Keratinocyte (primary cell): ENCODE measurements around the gene SLIT3. TPM values are rescaled to one million over a fixed set of nuclear protein-coding genes. Genes with fewer than 3 reads are reported as not detected.

ENCODE experiments used
- DNase-seq: peaks from one replicate; pipeline ENCODE4 v3.0.0-alpha.2; 2011; ENCODE audit warnings: low read depth, missing footprints, low spot score
- FAIRE-seq: peaks from 2 replicates; lab custom pipeline; 2011; peaks lifted over from hg19 to GRCh38; lab: Jason Lieb, UNC
- H2AFZ ChIP-seq: 2 replicates; pipeline ENCODE4 v1.6.0; 2012; ENCODE audit warnings: low read length, control low read depth, inconsistent platforms; ENCODE audit not compliant: control insufficient read depth
- H3K27ac ChIP-seq: 2 replicates; pipeline ENCODE4 v1.5.1; 2011; ENCODE audit warnings: low read length; ENCODE audit not compliant: control insufficient read depth, insufficient read depth
- H3K27me3 ChIP-seq: 3 replicates; pipeline ENCODE4 v1.6.0; 2011; ENCODE audit warnings: low read length; ENCODE audit not compliant: control insufficient read depth, insufficient read depth; ENCODE audit errors: extremely low read depth
- H3K36me3 ChIP-seq, 2 experiments: 2 replicates in 1 of 2; 3 replicates in 1 of 2; pipeline ENCODE4 v1.5.1; 2011; ENCODE audit warnings: low read length in 2 of 2, mild to moderate bottlenecking in 1 of 2; ENCODE audit not compliant: control insufficient read depth in 2 of 2, insufficient read depth in 2 of 2; ENCODE audit errors: extremely low read depth in 1 of 2
- H3K4me1 ChIP-seq: 3 replicates; pipeline ENCODE4 v1.5.1; 2011; ENCODE audit warnings: low read length; ENCODE audit not compliant: control insufficient read depth, insufficient read depth; ENCODE audit errors: extremely low read depth
- H3K4me2 ChIP-seq: 3 replicates; pipeline ENCODE4 v1.6.0; 2011; ENCODE audit warnings: low read depth, low read length; ENCODE audit not compliant: control insufficient read depth, insufficient read depth; ENCODE audit errors: extremely low read depth
- H3K4me3 ChIP-seq, 3 experiments: fragments of 200-600 bp in 1 of 3; sonication (generic) in 1 of 3; 2 replicates in 2 of 3; 3 replicates in 1 of 3; pipeline ENCODE4 v1.5.1; 2011 to 2016; ENCODE audit warnings: low read length in 3 of 3, mild to moderate bottlenecking in 3 of 3, control low read depth in 2 of 3, inconsistent platforms in 1 of 3, low read depth in 1 of 3, mixed read lengths in 1 of 3, mixed run types in 1 of 3, moderate library complexity in 1 of 3; ENCODE audit not compliant: control insufficient read depth in 2 of 3, insufficient read depth in 2 of 3; ENCODE audit errors: extremely low read depth in 1 of 3
- H3K79me2 ChIP-seq: 2 replicates; pipeline ENCODE4 v1.6.0; 2012; ENCODE audit warnings: low read length; ENCODE audit not compliant: control insufficient read depth, insufficient read depth
- H3K9ac ChIP-seq: 3 replicates; pipeline ENCODE4 v1.6.0; 2011; ENCODE audit warnings: low read length; ENCODE audit not compliant: control insufficient read depth, insufficient read depth; ENCODE audit errors: extremely low read depth
- H3K9me1 ChIP-seq: 3 replicates; pipeline ENCODE4 v1.6.0; 2011; ENCODE audit warnings: low read length; ENCODE audit not compliant: control insufficient read depth, insufficient read depth; ENCODE audit errors: extremely low read depth
- H3K9me3 ChIP-seq: 2 replicates; pipeline ENCODE4 v1.5.1; 2012; ENCODE audit warnings: low read depth, low read length; ENCODE audit not compliant: control insufficient read depth
- H4K20me1 ChIP-seq: 3 replicates; pipeline ENCODE4 v1.6.0; 2011; ENCODE audit warnings: low read length; ENCODE audit not compliant: control insufficient read depth, insufficient read depth; ENCODE audit errors: extremely low read depth
- CTCF ChIP-seq, 3 experiments: IDR thresholded peaks in 1 of 3; conservative IDR thresholded peaks in 1 of 3; optimal IDR thresholded peaks in 1 of 3; 2 replicates in 2 of 3; 3 replicates in 1 of 3; pipeline versions ENCODE3 to v1.5.1; 2011; ENCODE audit warnings: low read length in 3 of 3, mild to moderate bottlenecking in 3 of 3, moderate library complexity in 2 of 3, control low read depth in 1 of 3, inconsistent platforms in 1 of 3; ENCODE audit not compliant: insufficient read depth in 2 of 3; ENCODE audit errors: extremely low read depth in 1 of 3
- EZH2 ChIP-seq: IDR thresholded peaks from one replicate; pipeline ENCODE4 v1.6.1; 2012; ENCODE audit warnings: inconsistent platforms, mild to moderate bottlenecking, low read length, moderate library complexity
- dilution Hi-C: fragments of 300-500 bp; cut with MboI; formaldehyde crosslinking; loops from one replicate; pipeline ENCODE4 v1.7.0; 2020; ENCODE audit warnings: low sequenced_read_pairs; ENCODE audit not compliant: extremely low pct_ligation_motif_present
- polyA plus RNA-seq, 5 experiments: library from polyadenylated mRNA; depleted of rRNA in 3 of 5; stranded (reverse) in 3 of 5; stranded (forward) in 1 of 5; unstranded in 1 of 5; fragments of >200 nt; gene quantifications; 1 replicate in 1 of 5; 2 replicates in 3 of 5; 3 replicates in 1 of 5; pipeline versions ENCODE4 v1.2.1 to v1.2.3, GENCODE V29; 2011 to 2012; ENCODE audit warnings: missing spikeins in 2 of 5, low read depth in 1 of 5, low replicate concordance in 1 of 5

SLIT3 gene
- polyA plus RNA-seq, 1 donor (not counting 4 experiments of a cell fraction or from before 2014, with no cell fraction given): 2.4 TPM

DNA sequence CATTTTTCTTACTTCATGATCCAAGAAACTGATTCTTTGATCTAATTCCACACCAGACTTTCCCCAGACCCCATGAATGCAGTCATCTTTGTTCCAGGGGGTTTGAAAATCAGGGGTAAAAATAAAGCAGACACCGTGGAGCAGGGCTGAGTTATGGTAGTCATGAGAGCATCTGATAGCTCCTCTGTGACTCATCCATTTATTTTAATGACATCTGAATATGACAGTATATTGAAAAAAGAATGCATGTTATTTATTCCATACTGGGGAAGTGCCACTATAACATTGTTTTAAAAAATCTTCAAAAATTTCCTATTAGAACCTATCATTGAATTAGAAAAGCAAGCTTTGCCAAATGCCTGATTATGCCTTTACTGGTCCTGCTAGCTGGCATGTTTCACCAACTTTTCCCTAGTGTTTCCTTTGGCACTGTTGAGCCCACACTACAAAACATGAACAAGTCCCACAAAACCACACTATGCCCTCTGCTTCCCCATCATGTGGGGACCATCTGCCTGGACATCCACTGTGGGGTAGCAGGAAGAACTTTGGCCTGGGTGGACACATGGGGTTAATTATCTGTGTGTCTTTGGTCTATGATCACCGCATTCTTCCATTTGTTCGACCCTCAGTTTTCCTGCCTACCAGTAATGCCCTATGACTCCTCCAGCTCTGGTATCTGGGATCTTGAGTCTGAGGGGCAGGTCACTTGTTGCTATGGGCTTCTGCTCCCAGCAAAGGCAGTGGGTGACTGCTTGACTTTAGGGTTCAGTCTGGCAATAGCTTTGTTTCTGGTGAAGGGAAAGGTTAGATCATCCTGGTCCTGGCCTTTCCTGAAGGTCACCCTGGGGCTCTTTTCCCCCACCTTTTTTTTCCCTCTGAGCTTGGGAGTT is 639.1 kb downstream of the SLIT3 start:
- Histone ChIP-seq H3K4me1 (peaks cover 12% of the 10 kb centered on the region), H3K27me3 (no peaks in the 10 kb centered on the region), H3K79me2 (no peaks in the 10 kb centered on the region), H4K20me1 (no peaks in the 10 kb centered on the region), H3K9ac (no peak overlapping the region), H3K4me2 (no peak overlapping the region), H3K9me1 (no peaks in the 10 kb centered on the region), H3K36me3 (no peaks in the 10 kb centered on the region), H3K4me3 (no peak overlapping the region), H3K9me3 (no peaks in the 10 kb centered on the region), H2AFZ (no peak overlapping the region), H3K27ac (no peak overlapping the region)
- no peak for DNase-seq
- FAIRE-seq: no peak
- TF ChIP-seq EZH2 (no peak), CTCF (optimal IDR thresholded peaks at IDR 0.05 in 1 of 3, IDR thresholded peaks at IDR 0.05 in 1 of 3, conservative IDR thresholded peaks at IDR 0.05 in 1 of 3; ENCODE audit: extremely low read depth in 1 of 3, insufficient read depth in 2 of 3, low read length in 3 of 3) (no peak)
- dilution Hi-C loops: no loop called here

DNA sequence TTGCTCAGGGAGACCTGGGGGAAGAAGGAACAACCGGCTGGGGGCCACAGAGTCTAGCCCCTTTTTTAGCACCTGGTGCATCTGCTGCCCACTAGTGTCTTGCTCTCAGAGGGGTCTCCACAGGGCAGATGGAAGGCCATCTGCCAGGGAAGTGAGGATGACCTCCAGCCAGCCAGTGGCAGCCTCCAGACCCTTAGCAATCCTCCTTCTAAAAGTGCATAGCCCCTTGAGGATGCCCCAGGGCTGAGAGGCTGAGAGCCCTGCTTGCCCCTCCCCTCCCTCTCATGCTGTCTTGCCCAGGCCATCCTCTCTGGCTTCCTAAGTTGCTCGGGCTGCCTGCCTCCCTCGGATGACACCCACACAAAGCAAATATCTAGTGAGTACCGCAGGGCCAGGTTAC is 640.2 kb downstream of the SLIT3 start:
- DNase-seq (no peak), FAIRE-seq (no peak)
- peaks cover 14% of the 10 kb centered on the region for H3K4me1 ChIP-seq
- H3K27me3 ChIP-seq: no peaks in the 10 kb centered on the region
- no peak overlapping the region for H3K4me3 ChIP-seq
- H4K20me1 ChIP-seq: no peaks in the 10 kb centered on the region
- no peak overlapping the region for H3K27ac ChIP-seq
- no peak overlapping the region for H3K9ac ChIP-seq
- no peak overlapping the region for H2AFZ ChIP-seq
- dilution Hi-C loops: no loop called here
- no peaks in the 10 kb centered on the region for H3K79me2 ChIP-seq
- no peak overlapping the region for H3K4me2 ChIP-seq
- no peak for TF ChIP-seq CTCF (optimal IDR thresholded peaks at IDR 0.05 in 1 of 3, IDR thresholded peaks at IDR 0.05 in 1 of 3, conservative IDR thresholded peaks at IDR 0.05 in 1 of 3; ENCODE audit: extremely low read depth in 1 of 3, insufficient read depth in 2 of 3, low read length in 3 of 3)
- no peak for TF ChIP-seq EZH2
- H3K9me3 ChIP-seq: no peaks in the 10 kb centered on the region
- no peaks in the 10 kb centered on the region for H3K9me1 ChIP-seq
- no peaks in the 10 kb centered on the region for H3K36me3 ChIP-seq
